Right atrium auricular region (tissue), 2 donors: Measurements from ENCODE around the gene SLC8A2. TPM values are rescaled to one million over a fixed set of nuclear protein-coding genes. Genes with fewer than 3 reads are reported as not detected.
"Not testable (repeated sequence)": the region's sequence is repeated elsewhere in the genome, so short reads cannot be mapped to it uniquely, and the experiment has no call there.

ENCODE experiments used
- DNase-seq: peaks from one replicate; pipeline ENCODE4 v3.0.0-alpha.2; 2019; ENCODE audit warnings: low spot score
- H3K27ac ChIP-seq, 2 donors: fragments of 200-600 bp; sonication (generic); 1 replicate in 1 of 2; 2 replicates in 1 of 2; pipeline ENCODE4 v1.5.1; 2016 to 2019
- H3K27me3 ChIP-seq, 2 donors: fragments of 200-600 bp; sonication (generic); one replicate each; pipeline versions ENCODE4 v1.5.1 to v1.6.0; 2017 to 2019
- H3K36me3 ChIP-seq: fragments of 200-600 bp; sonication (generic); one replicate; pipeline ENCODE4 v1.5.1; 2016
- H3K4me1 ChIP-seq, 2 donors: fragments of 200-600 bp; sonication (generic); one replicate each; pipeline versions ENCODE4 v1.5.1 to v1.6.0; 2017 to 2019
- H3K4me3 ChIP-seq, 2 donors: fragments of 200-600 bp; sonication (generic); 1 replicate in 1 of 2; 2 replicates in 1 of 2; pipeline ENCODE4 v1.5.1; 2017 to 2019; ENCODE audit warnings: mild to moderate bottlenecking in 1 of 2, moderate library complexity in 1 of 2
- H3K9me3 ChIP-seq, 2 donors: fragments of 200-600 bp; sonication (generic); one replicate each; pipeline ENCODE4 v1.5.1; 2019
- CTCF ChIP-seq, 2 donors: fragments of 200-600 bp; sonication (generic); IDR thresholded peaks; one replicate each; pipeline ENCODE4 v1.5.1; 2019; ENCODE audit warnings: antibody characterized with exemption in 2 of 2
- total RNA-seq, 2 donors: library from RNA; depleted of rRNA; stranded (reverse); fragments of >200 nt; gene quantifications; one replicate each; pipeline ENCODE4 v1.1.0, GENCODE V29; 2016

The SLC8A2 gene
- total RNA-seq, 2 donors from 2014 or later = 0.28 to 0.37 TPM

DNA sequence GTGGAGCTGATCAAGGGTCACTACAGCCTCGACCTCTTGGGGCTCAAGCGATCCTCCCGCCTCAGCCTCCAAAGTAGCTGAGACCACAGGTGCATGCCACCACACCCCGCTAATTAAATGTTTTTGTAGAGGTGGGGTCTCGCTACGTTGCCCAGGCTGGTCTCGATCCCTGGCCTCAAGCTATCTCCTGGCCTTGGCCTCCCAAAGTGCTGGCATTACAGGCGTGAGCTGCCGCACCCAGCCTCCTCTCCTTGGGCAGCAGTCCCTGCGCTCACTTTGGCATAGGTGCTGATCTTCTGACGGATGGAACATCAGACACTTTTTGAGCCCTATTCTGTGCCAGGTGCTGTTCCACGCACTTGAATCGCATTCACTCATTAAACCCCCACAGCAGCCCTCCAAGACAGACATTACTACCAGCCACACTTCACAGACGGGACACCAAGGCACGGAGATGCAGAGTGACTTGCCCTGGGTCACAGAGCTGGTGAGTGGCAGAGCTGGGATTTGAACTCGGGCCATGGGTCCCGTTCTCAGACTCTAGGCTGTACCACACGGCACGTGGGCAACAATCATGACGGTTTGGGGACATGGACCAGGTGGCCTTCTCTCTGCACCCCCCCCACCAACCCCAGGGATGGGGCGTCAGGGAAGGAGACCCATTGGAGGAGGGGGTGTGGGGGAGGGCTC, 55.6 kb downstream of the SLC8A2 start:
- no peaks in the 10 kb centered on the region for H3K36me3 ChIP-seq
- DNase-seq = no peak
- H3K27ac ChIP-seq = no peak overlapping the region
- peaks cover 6 to 19% of the 10 kb centered on the region in 2 donors for H3K27me3 ChIP-seq
- no peaks in the 10 kb centered on the region for H3K9me3 ChIP-seq
- H3K4me3 ChIP-seq = no peak overlapping the region
- no peak for TF ChIP-seq CTCF (IDR thresholded peaks at IDR 0.05)
- H3K4me1 ChIP-seq = peaks cover 0 to 25% of the 10 kb centered on the region in 2 donors

DNA sequence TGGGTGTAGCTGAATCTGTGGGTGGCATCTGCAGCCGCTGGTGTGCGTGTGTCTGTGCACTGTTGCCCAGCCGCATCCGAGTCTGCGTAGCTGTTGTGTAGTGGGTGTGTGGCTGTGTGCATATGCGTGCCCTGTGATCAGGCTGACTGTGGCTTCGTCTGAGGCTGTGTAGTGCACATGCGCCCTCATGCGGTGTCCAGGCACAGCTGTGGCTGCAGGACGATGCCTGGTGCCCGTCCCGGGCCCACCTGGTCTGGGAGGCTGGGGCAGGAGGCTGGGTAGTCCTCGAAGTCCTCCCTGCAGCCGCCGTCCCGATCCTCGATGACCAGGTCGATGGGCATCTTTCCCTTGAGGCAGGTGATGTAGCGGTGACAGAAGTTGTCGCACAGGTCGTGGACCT, 57.2 kb downstream of the SLC8A2 start:
- H3K36me3 ChIP-seq = no peaks in the 10 kb centered on the region
- H3K4me3 ChIP-seq = no peak overlapping the region
- H3K27ac ChIP-seq = no peak overlapping the region
- peaks cover 0 to 18% of the 10 kb centered on the region in 2 donors for H3K4me1 ChIP-seq
- TF ChIP-seq CTCF (IDR thresholded peaks at IDR 0.05) = no peak
- no peaks in the 10 kb centered on the region for H3K9me3 ChIP-seq
- peaks cover 0 to 9% of the 10 kb centered on the region in 2 donors for H3K27me3 ChIP-seq
- no peak for DNase-seq

DNA sequence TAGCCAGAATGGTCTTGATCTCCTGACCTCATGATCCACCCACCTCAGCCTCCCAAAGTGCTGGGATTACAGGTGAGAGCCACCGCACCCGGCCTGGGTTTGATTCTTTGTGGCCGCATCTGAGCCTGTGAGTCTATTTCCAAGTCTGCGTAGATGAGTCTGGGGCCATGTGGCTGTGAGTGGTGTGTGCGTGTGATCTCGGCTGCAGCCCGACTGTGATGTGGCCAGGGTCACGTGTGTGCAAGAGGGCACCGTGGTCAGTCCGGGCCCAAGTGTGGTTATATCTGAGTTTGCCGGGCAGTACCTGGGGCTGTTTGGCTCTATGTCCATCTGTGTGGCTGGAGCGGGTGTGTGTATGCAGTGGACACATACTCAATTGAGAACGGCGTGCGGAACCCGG, 57.8 kb downstream of the SLC8A2 start:
- H3K36me3 ChIP-seq = no peaks in the 10 kb centered on the region
- H3K4me1 ChIP-seq = peaks cover 0 to 17% of the 10 kb centered on the region in 2 donors
- no peaks in the 10 kb centered on the region for H3K9me3 ChIP-seq
- no peak overlapping the region for H3K4me3 ChIP-seq
- H3K27me3 ChIP-seq = peaks cover 0 to 6% of the 10 kb centered on the region in 2 donors
- H3K27ac ChIP-seq = no peak overlapping the region
- DNase-seq = no peak
- TF ChIP-seq CTCF (IDR thresholded peaks at IDR 0.05) = no peak

DNA sequence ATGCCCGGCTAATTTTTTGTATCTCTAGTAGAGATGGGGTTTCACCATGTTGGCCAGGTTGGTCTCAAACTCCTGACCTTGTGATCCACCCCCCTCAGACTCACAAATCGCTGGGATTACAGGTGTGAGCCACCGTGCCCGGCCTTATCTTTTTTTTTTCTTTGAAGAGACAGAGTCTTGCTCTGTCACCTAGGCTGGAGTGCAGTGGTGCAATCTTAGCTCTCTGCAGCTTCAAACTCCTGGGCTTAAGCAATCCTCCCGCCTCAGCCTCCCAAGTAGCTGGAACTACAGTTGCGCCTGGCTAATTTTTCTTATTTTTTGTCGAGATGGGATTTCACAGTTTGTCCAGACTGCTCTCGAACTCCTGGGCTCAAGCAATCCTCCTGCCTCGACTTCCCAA, 60.0 kb downstream of the SLC8A2 start:
- not testable (repeated sequence) for H3K9me3 ChIP-seq, H3K27me3 ChIP-seq, H3K4me1 ChIP-seq, H3K4me3 ChIP-seq, H3K36me3 ChIP-seq, H3K27ac ChIP-seq, DNase-seq

DNA sequence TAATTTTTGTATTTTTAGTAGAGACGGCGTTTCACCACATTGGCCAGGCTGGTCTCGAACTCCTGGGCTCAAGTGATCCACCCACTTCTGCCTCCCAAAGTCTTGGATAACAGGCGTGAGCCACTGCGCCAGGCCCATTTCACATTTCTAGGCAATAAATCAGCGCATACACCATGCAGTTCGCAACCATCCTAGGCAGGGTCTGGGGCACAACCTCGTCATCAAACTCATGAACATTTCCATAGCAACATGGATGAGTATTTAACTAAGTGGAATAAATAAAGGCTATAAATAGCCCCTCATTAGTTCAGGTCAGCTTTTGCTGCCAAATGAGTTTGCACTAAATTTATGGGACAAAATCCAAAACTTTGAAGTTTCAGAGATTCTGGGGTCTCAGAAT, 60.6 kb downstream of the SLC8A2 start:
- no peak for DNase-seq
- TF ChIP-seq CTCF (IDR thresholded peaks at IDR 0.05) = no peak
- Histone ChIP-seq H3K36me3 (no peaks in the 10 kb centered on the region), H3K4me1 (no peaks in the 10 kb centered on the region), H3K4me3 (no peak overlapping the region), H3K27ac (no peak overlapping the region), H3K27me3 (no peaks in the 10 kb centered on the region), H3K9me3 (no peaks in the 10 kb centered on the region)

DNA sequence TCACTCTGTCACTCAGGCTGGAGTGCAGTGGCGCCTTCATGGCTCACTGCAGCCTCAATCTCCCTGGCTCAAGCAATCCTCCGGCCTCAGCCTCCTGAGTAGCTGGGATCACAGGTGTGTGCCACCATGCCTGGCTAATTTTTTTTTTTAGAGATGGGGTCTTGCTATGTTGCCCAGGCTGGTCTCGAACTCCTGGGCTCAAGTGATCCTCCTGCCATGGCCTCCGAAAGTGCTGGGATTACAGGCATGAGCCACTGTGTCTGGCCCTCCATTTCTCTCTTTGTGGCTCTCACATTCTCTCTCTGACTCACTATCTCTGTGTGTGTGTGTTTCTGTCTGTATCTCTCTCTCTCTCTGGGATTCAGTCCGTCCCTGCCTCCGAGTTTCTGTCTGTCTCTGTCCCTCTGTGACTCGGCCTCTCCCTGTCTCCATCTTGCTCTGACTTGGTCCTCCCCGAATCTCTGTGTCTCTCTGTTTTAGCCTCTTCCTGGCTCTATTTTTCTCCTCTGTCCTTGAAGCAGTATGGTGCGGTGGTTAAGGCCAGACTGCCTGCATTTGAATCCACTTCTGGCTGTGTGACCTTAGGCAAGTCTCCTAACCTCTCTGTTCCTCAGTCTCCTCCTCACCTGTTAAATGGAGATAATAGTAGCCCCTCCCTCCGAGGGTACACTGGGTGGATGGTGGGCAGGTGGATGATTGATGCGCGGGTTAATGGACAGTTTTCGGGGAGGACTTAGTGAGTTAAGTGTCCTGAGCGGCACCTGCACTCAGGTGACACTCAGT, 63.3 kb downstream of the SLC8A2 start:
- Histone ChIP-seq H3K27ac (no peak overlapping the region), H3K27me3 (no peaks in the 10 kb centered on the region), H3K36me3 (no peaks in the 10 kb centered on the region), H3K4me1 (no peaks in the 10 kb centered on the region), H3K4me3 (no peak overlapping the region), H3K9me3 (no peaks in the 10 kb centered on the region)
- TF ChIP-seq CTCF (IDR thresholded peaks at IDR 0.05) = no peak
- DNase-seq = no peak
